Calu3 (cell line): Measurements from ENCODE around the gene RAP1GAP. TPM values are rescaled to one million over a fixed set of nuclear protein-coding genes. Genes with fewer than 3 reads are reported as not detected.

Experiments
- BruUV-seq: library from RNA; stranded (reverse); fragments of 400-500 nt; replicated peaks from 2 replicates; lab custom pipeline; 2021; lab: Mats Ljungman, UMichigan
- CTCF ChIA-PET: fragments of 300-600 bp; sonication (Branson Sonifier 250); formaldehyde crosslinking; loops from one replicate; lab custom pipeline; 2022; ENCODE audit warnings: antibody characterized with exemption; lab: Charles Lee
- DNase-seq: peaks from one replicate; pipeline ENCODE4 v3.0.0; 2022
- H3K27ac Mint-ChIP-seq: one replicate; pipeline ENCODE4 v1.8.0; 2022; ENCODE audit warnings: mixed read lengths; ENCODE audit not compliant: unreplicated experiment
- H3K27me3 Mint-ChIP-seq: one replicate; pipeline ENCODE4 v1.8.0; 2022; ENCODE audit warnings: mixed read lengths; ENCODE audit not compliant: unreplicated experiment
- H3K36me3 Mint-ChIP-seq: one replicate; pipeline ENCODE4 v1.8.0; 2022; ENCODE audit warnings: mild to moderate bottlenecking, moderate library complexity, mixed read lengths; ENCODE audit not compliant: insufficient read depth, unreplicated experiment
- H3K4me1 Mint-ChIP-seq: one replicate; pipeline ENCODE4 v1.8.0; 2022; ENCODE audit warnings: mild to moderate bottlenecking, low read depth, mixed read lengths; ENCODE audit not compliant: unreplicated experiment
- H3K4me3 Mint-ChIP-seq: one replicate; pipeline ENCODE4 v1.8.0; 2022; ENCODE audit warnings: mild to moderate bottlenecking, low read depth, moderate library complexity, mixed read lengths; ENCODE audit not compliant: unreplicated experiment
- H3K9me3 Mint-ChIP-seq: one replicate; pipeline ENCODE4 v1.8.0; 2022; ENCODE audit warnings: low read depth, mixed read lengths; ENCODE audit not compliant: unreplicated experiment
- CTCF ChIP-seq: fragments of 200-600 bp; IDR thresholded peaks from one replicate; pipeline ENCODE4 v1.8.0; 2022; ENCODE audit warnings: antibody characterized with exemption; ENCODE audit not compliant: unreplicated experiment
- intact Hi-C: fragments of 100-400 bp; cut with micrococcal nuclease; formaldehyde crosslinking; loops from one replicate; pipeline ENCODE4 v1.10.0; 2022; ENCODE audit not compliant: unreplicated experiment
- total RNA-seq: library from RNA; stranded (reverse); gene quantifications from 2 replicates; pipeline ENCODE4 v1.2.3, GENCODE V29; 2022

RAP1GAP gene
- total RNA-seq, 1 experiment from 2014 or later = 23.8 TPM

- Mint-ChIP-seq H3K36me3 (no peaks in the 10 kb centered on the region), H3K4me1 (no peaks in the 10 kb centered on the region), H3K4me3 (no peak overlapping the region), H3K9me3 (no peaks in the 10 kb centered on the region), H3K27me3 (peaks cover 48% of the 10 kb centered on the region), H3K27ac (no peak overlapping the region)
- CTCF ChIA-PET = interaction anchor here (1.2 to 1.5 kb wide), 2 partner anchors 11 kb away, joined by 3 to 5 read pairs; no protein-coding TSS in a partner anchor
- intact Hi-C loops = no loop called here
- no TSS peak for BruUV-seq
- no peak for TF ChIP-seq CTCF
- DNase-seq = no peak
These were observed 108.1 kb downstream of the RAP1GAP start for GRCh38 chr1:21560916-21561638.

- no peaks in the 10 kb centered on the region for H3K36me3 Mint-ChIP-seq
- H3K4me1 Mint-ChIP-seq = no peaks in the 10 kb centered on the region
- no peak for DNase-seq
- H3K4me3 Mint-ChIP-seq = no peak overlapping the region
- CTCF ChIA-PET = interaction anchor here (1.5 kb wide), 1 partner anchor 10 kb away, joined by 3 read pairs; no protein-coding TSS in a partner anchor
- H3K27me3 Mint-ChIP-seq = peaks cover 53% of the 10 kb centered on the region
- BruUV-seq = no TSS peak
- no peaks in the 10 kb centered on the region for H3K9me3 Mint-ChIP-seq
- intact Hi-C loops = no loop called here
- H3K27ac Mint-ChIP-seq = no peak overlapping the region
- TF ChIP-seq CTCF = no peak
These were observed 109.2 kb downstream of the RAP1GAP start for GRCh38 chr1:21559788-21560567.

GRCh38 chr1:21553116-21553926 is 115.8 kb downstream of the RAP1GAP start:
- Mint-ChIP-seq H3K36me3 (no peaks in the 10 kb centered on the region), H3K4me1 (no peaks in the 10 kb centered on the region), H3K9me3 (no peaks in the 10 kb centered on the region), H3K27me3 (peaks cover 63% of the 10 kb centered on the region), H3K4me3 (no peak overlapping the region), H3K27ac (no peak overlapping the region)
- DNase-seq = no peak
- intact Hi-C loops = no loop called here
- no TSS peak for BruUV-seq
- TF ChIP-seq CTCF = no peak
- CTCF ChIA-PET = no interaction called here

GRCh38 chr1:21552715-21553114 is 116.4 kb downstream of the RAP1GAP start:
- intact Hi-C loops = no loop called here
- TF ChIP-seq CTCF = no peak
- Mint-ChIP-seq H3K36me3 (no peaks in the 10 kb centered on the region), H3K9me3 (no peaks in the 10 kb centered on the region), H3K27ac (no peak overlapping the region), H3K4me1 (no peaks in the 10 kb centered on the region), H3K4me3 (no peak overlapping the region), H3K27me3 (peaks cover 63% of the 10 kb centered on the region)
- CTCF ChIA-PET = no interaction called here
- BruUV-seq = no TSS peak
- no peak for DNase-seq
